UCSD-AML1 (cell line): ENCODE measurements around the gene DIAPH1.
A peak's percentile ranks its signal among the peaks of the same experiment; 100 is the strongest.

Source experiments
- DNase-seq: peaks from one replicate; lab custom pipeline; 2025; ENCODE audit not compliant: unreplicated experiment; lab: John Stamatoyannopoulos, UW

The DIAPH1 gene

GRCh38 chr5:141522301-141522700, 96.5 kb downstream of the DIAPH1 start:
- no peak for DNase-seq

GRCh38 chr5:141521244-141521781, 97.5 kb downstream of the DIAPH1 start:
- DNase-seq: no peak

- DNase-seq: no peak
Observed at GRCh38 chr5:141519605-141520565, 98.9 kb downstream of the DIAPH1 start.

GRCh38 chr5:141518618-141519015, 100.2 kb downstream of the DIAPH1 start:
- DNase-seq: no peak

GRCh38 chr5:141517880-141518617, 100.8 kb downstream of the DIAPH1 start:
- no peak for DNase-seq

GRCh38 chr5:141517312-141517711, 101.5 kb downstream of the DIAPH1 start:
- DNase-seq: no peak

GRCh38 chr5:141516672-141517025, 102.2 kb downstream of the DIAPH1 start:
- no peak for DNase-seq

GRCh38 chr5:141515946-141516671, 102.7 kb downstream of the DIAPH1 start:
- no peak for DNase-seq

- no peak for DNase-seq
Observed at GRCh38 chr5:141515141-141515540, 103.7 kb downstream of the DIAPH1 start.

GRCh38 chr5:141514330-141515133, 104.3 kb downstream of the DIAPH1 start:
- DNase-seq: no peak

- DNase-seq: peak; percentile 53
Observed at GRCh38 chr5:141513627-141514329, 105.0 kb downstream of the DIAPH1 start.

GRCh38 chr5:141512911-141513626, 105.7 kb downstream of the DIAPH1 start:
- DNase-seq: no peak

- peak; percentile 71 for DNase-seq
Observed at GRCh38 chr5:141512390-141512910, 106.3 kb downstream of the DIAPH1 start.

- DNase-seq: no peak
Observed at GRCh38 chr5:141511771-141512325, 107.0 kb downstream of the DIAPH1 start.

- no peak for DNase-seq
Observed at GRCh38 chr5:141510850-141511601, 107.8 kb downstream of the DIAPH1 start.

- DNase-seq: no peak
Observed at GRCh38 chr5:141510160-141510559, 108.6 kb downstream of the DIAPH1 start.

GRCh38 chr5:141508798-141509611, 109.8 kb downstream of the DIAPH1 start:
- DNase-seq: no peak
